Measurements from ENCODE around the gene PLA1A. TPM values are rescaled to one million over a fixed set of nuclear protein-coding genes. Genes with fewer than 3 reads are reported as not detected.

The PLA1A gene
- total and polyA plus RNA-seq, 2 donors (not counting 3 experiments of a cell fraction or from before 2014, with no cell fraction given), result 0.07 TPM; not detected in 1

DNA sequence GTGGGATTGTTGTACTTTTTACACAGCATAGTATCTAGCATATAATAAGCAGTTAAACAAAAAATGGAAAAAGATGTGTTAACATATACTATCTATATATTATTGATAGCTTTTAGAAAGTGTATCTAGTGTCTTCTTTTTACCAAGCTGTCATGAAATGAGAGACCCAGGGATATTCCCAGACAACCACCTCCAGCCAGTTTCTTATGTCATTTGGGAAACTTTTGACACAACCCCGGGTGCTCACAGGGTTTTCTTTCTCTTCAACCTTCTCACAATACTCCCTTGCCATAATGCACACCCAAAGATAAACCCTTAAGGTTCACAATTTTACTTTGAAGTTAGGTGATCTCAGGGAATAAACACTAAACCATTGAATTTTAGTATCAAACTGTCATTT is 4.8 kb upstream of the PLA1A start:
- H3K4me3 ChIP-seq (replicated peaks in 1 of 3; ENCODE audit: insufficient read depth in 1 of 3, low read depth in 1 of 3, low read length in 3 of 3), result no peak overlapping the region
- intact Hi-C loops (cut with micrococcal nuclease) (no loop called here), dilution Hi-C loops (cut with MboI; ENCODE audit: extremely low pct_ligation_motif_present, low sequenced_read_pairs) (no loop called here)
- no peaks in the 10 kb centered on the region for H3K9me1 ChIP-seq (replicated peaks; ENCODE audit: control insufficient read depth, extremely low read depth, insufficient read depth, low read length)
- no peak overlapping the region for H2AFZ ChIP-seq (ENCODE audit: low read depth, low read length)
- CTCF ChIA-PET, result no interaction called here
- no TSS peak for BruUV-seq (replicated peaks)
- POLR2A ChIA-PET, result no interaction called here
- H3K27ac ChIP-seq (ENCODE audit: insufficient read depth, low read depth, low read length), result no peak overlapping the region
- no peak for DNase-seq (ENCODE audit: low read depth, low spot score)
- no peak for FAIRE-seq
- H3K36me3 ChIP-seq (ENCODE audit: control insufficient read depth in 2 of 2, extremely low read depth in 1 of 2, insufficient read depth in 2 of 2, low read length in 2 of 2), result no peaks in the 10 kb centered on the region
- H3K4me1 ChIP-seq (ENCODE audit: control insufficient read depth, extremely low read depth, insufficient read depth, low read length), result peaks cover 10% of the 10 kb centered on the region
- no peaks in the 10 kb centered on the region for H4K20me1 ChIP-seq (replicated peaks; ENCODE audit: control insufficient read depth, extremely low read depth, insufficient read depth, low read length)
- no peak overlapping the region for H3K9ac ChIP-seq (replicated peaks; ENCODE audit: extremely low read depth, insufficient read depth, low read length)
- no peaks in the 10 kb centered on the region for H3K79me2 ChIP-seq (ENCODE audit: control insufficient read depth, insufficient read depth, low read length)
- TF ChIP-seq POLR2AphosphoS5 (IDR thresholded peaks at IDR 0.05; ENCODE audit: insufficient read depth, low read depth, low read length) (no peak), GATA2 (IDR thresholded peaks at IDR 0.05; ENCODE audit: insufficient read depth, insufficient read length, low read depth, low read length) (no peak), POLR2A (IDR thresholded peaks at IDR 0.05; ENCODE audit: low read depth, low read length) (no peak), JUN (IDR thresholded peaks at IDR 0.05; ENCODE audit: borderline replicate concordance, insufficient read depth, insufficient read length, low read depth) (no peak), FOS (IDR thresholded peaks at IDR 0.05; ENCODE audit: borderline replicate concordance, insufficient read depth, low read length) (no peak), MYC (IDR thresholded peaks at IDR 0.05; ENCODE audit: low read depth, low read length) (no peak), EZH2 (IDR thresholded peaks at IDR 0.05; ENCODE audit: borderline replicate concordance, low read depth, low read length, severe bottlenecking) (no peak)
- TF ChIP-seq, protein P1, sequence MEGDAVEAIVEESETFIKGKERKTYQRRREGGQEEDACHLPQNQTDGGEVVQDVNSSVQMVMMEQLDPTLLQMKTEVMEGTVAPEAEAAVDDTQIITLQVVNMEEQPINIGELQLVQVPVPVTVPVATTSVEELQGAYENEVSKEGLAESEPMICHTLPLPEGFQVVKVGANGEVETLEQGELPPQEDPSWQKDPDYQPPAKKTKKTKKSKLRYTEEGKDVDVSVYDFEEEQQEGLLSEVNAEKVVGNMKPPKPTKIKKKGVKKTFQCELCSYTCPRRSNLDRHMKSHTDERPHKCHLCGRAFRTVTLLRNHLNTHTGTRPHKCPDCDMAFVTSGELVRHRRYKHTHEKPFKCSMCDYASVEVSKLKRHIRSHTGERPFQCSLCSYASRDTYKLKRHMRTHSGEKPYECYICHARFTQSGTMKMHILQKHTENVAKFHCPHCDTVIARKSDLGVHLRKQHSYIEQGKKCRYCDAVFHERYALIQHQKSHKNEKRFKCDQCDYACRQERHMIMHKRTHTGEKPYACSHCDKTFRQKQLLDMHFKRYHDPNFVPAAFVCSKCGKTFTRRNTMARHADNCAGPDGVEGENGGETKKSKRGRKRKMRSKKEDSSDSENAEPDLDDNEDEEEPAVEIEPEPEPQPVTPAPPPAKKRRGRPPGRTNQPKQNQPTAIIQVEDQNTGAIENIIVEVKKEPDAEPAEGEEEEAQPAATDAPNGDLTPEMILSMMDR (IDR thresholded peaks at IDR 0.05; ENCODE audit: extremely low read depth in 1 of 2, insufficient read depth in 1 of 2, low read depth in 1 of 2, low read length in 2 of 2), result no peak
- TF ChIP-seq, protein P2, sequence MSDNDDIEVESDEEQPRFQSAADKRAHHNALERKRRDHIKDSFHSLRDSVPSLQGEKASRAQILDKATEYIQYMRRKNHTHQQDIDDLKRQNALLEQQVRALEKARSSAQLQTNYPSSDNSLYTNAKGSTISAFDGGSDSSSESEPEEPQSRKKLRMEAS (IDR thresholded peaks at IDR 0.05; ENCODE audit: insufficient read depth, insufficient read length), result no peak
- H3K27me3 ChIP-seq (ENCODE audit: control insufficient read depth in 2 of 2, insufficient read depth in 2 of 2, low read length in 2 of 2), result no peaks in the 10 kb centered on the region
- H3K9me3 ChIP-seq (replicated peaks; ENCODE audit: control insufficient read depth, insufficient read depth, low read length), result no peaks in the 10 kb centered on the region
- H3K4me2 ChIP-seq (ENCODE audit: insufficient read depth, low read length), result no peak overlapping the region

All from endothelial cell of umbilical vein (primary cell).